Measurements from ENCODE around the gene PERM1.

The PERM1 gene

GRCh38 chr1:945688-946556, 36.0 kb downstream of the PERM1 start:
- DNase-seq = no peak

GRCh38 chr1:944341-945325, 37.3 kb downstream of the PERM1 start:
- no peak for DNase-seq

GRCh38 chr1:943545-944340, 38.1 kb downstream of the PERM1 start:
- DNase-seq = no peak

- DNase-seq = peak; percentile 34
Observed at GRCh38 chr1:942864-943533, 38.9 kb downstream of the PERM1 start.

GRCh38 chr1:942411-942821, 39.5 kb downstream of the PERM1 start:
- no peak for DNase-seq

GRCh38 chr1:941588-942383, 40.1 kb downstream of the PERM1 start:
- DNase-seq = peak; percentile 90

- no peak for DNase-seq
Observed at GRCh38 chr1:941015-941587, 40.8 kb downstream of the PERM1 start.

- peak; percentile 82 for DNase-seq
Observed at GRCh38 chr1:940107-941014, 41.5 kb downstream of the PERM1 start.

- no peak for DNase-seq
Observed at GRCh38 chr1:939511-940106, 42.3 kb downstream of the PERM1 start.

- no peak for DNase-seq
Observed at GRCh38 chr1:938711-939489, 43.0 kb downstream of the PERM1 start.

- DNase-seq = no peak
Observed at GRCh38 chr1:938088-938683, 43.7 kb downstream of the PERM1 start.

GRCh38 chr1:937521-937920, 44.4 kb downstream of the PERM1 start:
- no peak for DNase-seq

- DNase-seq = no peak
Observed at GRCh38 chr1:936348-937264, 45.3 kb downstream of the PERM1 start.

GRCh38 chr1:935751-936231, 46.1 kb downstream of the PERM1 start:
- DNase-seq = peak; percentile 85

- DNase-seq = no peak
Observed at GRCh38 chr1:934991-935750, 46.7 kb downstream of the PERM1 start.

- DNase-seq = no peak
Observed at GRCh38 chr1:933603-933940, 48.3 kb downstream of the PERM1 start.

Measured in NCI-H2227 treated with DMSO at 0.1 percent for 48 hours (cell line).